ENCODE results near the gene CTXND1.

GRCh38 chr15:80260551-80260950, 8.5 kb upstream of the CTXND1 start:
- TF ChIP-seq CTCF (IDR thresholded peaks at IDR 0.05 in 4 of 5, conservative IDR thresholded peaks at IDR 0.05 in 1 of 5) (no peak), POLR2A (IDR thresholded peaks at IDR 0.05) (no peak)

Data from gastrocnemius medialis (tissue), 4 donors.